MG63 (cell line): ENCODE data around the gene C16orf74. TPM values are rescaled to one million over a fixed set of nuclear protein-coding genes. Genes with fewer than 3 reads are reported as not detected.
A peak's percentile ranks its signal among the peaks of the same experiment; 100 is the strongest.

Experiments
- DNase-seq: peaks from one replicate; pipeline ENCODE4 v3.0.0-alpha.2; 2020
- H3K27me3 ChIP-seq: fragments of 250-450 bp; sonication (Bioruptor Pico); 2 replicates; pipeline ENCODE4 v1.5.1; 2020; ENCODE audit warnings: mild to moderate bottlenecking, moderate library complexity
- H3K36me3 ChIP-seq: fragments of 250-450 bp; sonication (Bioruptor Pico); 2 replicates; pipeline ENCODE4 v1.5.1; 2020; ENCODE audit warnings: mild to moderate bottlenecking, moderate library complexity
- H3K4me3 ChIP-seq: fragments of 250-450 bp; sonication (Bioruptor Pico); 2 replicates; pipeline ENCODE4 v1.5.1; 2020; ENCODE audit warnings: mild to moderate bottlenecking, moderate library complexity
- H3K9me3 ChIP-seq: fragments of 250-450 bp; sonication (Bioruptor Pico); 2 replicates; pipeline ENCODE4 v1.5.1; 2020; ENCODE audit warnings: mild to moderate bottlenecking, moderate library complexity
- total RNA-seq: library from RNA; depleted of rRNA; stranded (reverse); fragments of >200 nt; shearing (Covaris generic); gene quantifications from 2 replicates; pipeline ENCODE4 v1.2.3, GENCODE V29; 2014; ENCODE audit warnings: low replicate concordance; rRNA removed

Gene C16orf74
- total RNA-seq, 1 experiment from 2014 or later, result 4.6 TPM

GRCh38 chr16:85662976-85663830 lies 87.7 kb downstream of the C16orf74 start:
- Histone ChIP-seq H3K9me3 (no peaks in the 10 kb centered on the region), H3K4me3 (no peak overlapping the region), H3K36me3 (peaks cover 27% of the 10 kb centered on the region), H3K27me3 (no peaks in the 10 kb centered on the region)
- no peak for DNase-seq

- Histone ChIP-seq H3K36me3 (peaks cover 27% of the 10 kb centered on the region), H3K9me3 (no peaks in the 10 kb centered on the region), H3K27me3 (no peaks in the 10 kb centered on the region), H3K4me3 (no peak overlapping the region)
- DNase-seq, result no peak
These were observed 88.4 kb downstream of the C16orf74 start for GRCh38 chr16:85662482-85662812.

GRCh38 chr16:85661740-85662481 lies 89.0 kb downstream of the C16orf74 start:
- H3K36me3 ChIP-seq, result peaks cover 23% of the 10 kb centered on the region

GRCh38 chr16:85660843-85661739 lies 89.8 kb downstream of the C16orf74 start:
- H3K9me3 ChIP-seq, result no peaks in the 10 kb centered on the region
- peaks cover 25% of the 10 kb centered on the region for H3K36me3 ChIP-seq
- DNase-seq, result no peak
- H3K4me3 ChIP-seq, result no peak overlapping the region
- no peaks in the 10 kb centered on the region for H3K27me3 ChIP-seq

More at GRCh38 chr16:85661740-85662481, 89.0 kb downstream of the C16orf74 start:
- Histone ChIP-seq H3K9me3 (no peaks in the 10 kb centered on the region), H3K27me3 (no peaks in the 10 kb centered on the region), H3K4me3 (no peak overlapping the region)
- DNase-seq, result no peak

GRCh38 chr16:85659805-85660511 lies 90.9 kb downstream of the C16orf74 start:
- Histone ChIP-seq H3K27me3 (no peaks in the 10 kb centered on the region), H3K36me3 (peaks cover 29% of the 10 kb centered on the region), H3K4me3 (no peak overlapping the region), H3K9me3 (no peaks in the 10 kb centered on the region)
- peak; percentile 30 for DNase-seq

GRCh38 chr16:85659336-85659735 lies 91.6 kb downstream of the C16orf74 start:
- Histone ChIP-seq H3K9me3 (no peaks in the 10 kb centered on the region), H3K27me3 (no peaks in the 10 kb centered on the region), H3K4me3 (no peak overlapping the region), H3K36me3 (peaks cover 32% of the 10 kb centered on the region)
- DNase-seq, result no peak

GRCh38 chr16:85658504-85659326 lies 92.2 kb downstream of the C16orf74 start:
- no peak for DNase-seq
- Histone ChIP-seq H3K36me3 (peaks cover 30% of the 10 kb centered on the region), H3K4me3 (no peak overlapping the region), H3K9me3 (no peaks in the 10 kb centered on the region), H3K27me3 (no peaks in the 10 kb centered on the region)

GRCh38 chr16:85657996-85658395 lies 92.9 kb downstream of the C16orf74 start:
- Histone ChIP-seq H3K27me3 (no peaks in the 10 kb centered on the region), H3K36me3 (peaks cover 30% of the 10 kb centered on the region), H3K4me3 (no peak overlapping the region), H3K9me3 (no peaks in the 10 kb centered on the region)
- DNase-seq, result no peak

Other genes starting within 250 kb of the C16orf74 start
- 9.3 and 19.1 TPM in 2 replicates for gene GSE1, start 137.8 kb downstream of the C16orf74 start, total RNA-seq
- 12.8 and 19.2 TPM in 2 replicates for gene GINS2, start 62.1 kb downstream of the C16orf74 start, total RNA-seq
- gene EMC8, start 48.4 kb upstream of the C16orf74 start, total RNA-seq, result 37.7 and 46.4 TPM in 2 replicates
- gene COX4I1, start 48.6 kb upstream of the C16orf74 start, total RNA-seq, result 673 and 682 TPM in 2 replicates
- not detected in 2 replicates for gene IRF8, start 148.1 kb upstream of the C16orf74 start, total RNA-seq